ENCODE measurements around the gene QPRT.
"Not testable (repeated sequence)": the region's sequence is repeated elsewhere in the genome, so short reads cannot be mapped to it uniquely, and the experiment has no call there.

The QPRT gene

GRCh38 chr16:29694384-29695195 is 15.6 kb downstream of the QPRT start:
- no peak for FAIRE-seq

GRCh38 chr16:29695675-29696074 is 16.7 kb downstream of the QPRT start:
- FAIRE-seq: not testable (repeated sequence)

- no peak for FAIRE-seq
These were observed 17.9 kb downstream of the QPRT start for GRCh38 chr16:29696881-29697331.

GRCh38 chr16:29697391-29697790 is 18.4 kb downstream of the QPRT start:
- FAIRE-seq: no peak

- FAIRE-seq: no peak
These were observed 19.1 kb downstream of the QPRT start for GRCh38 chr16:29698042-29698441.

GRCh38 chr16:29698484-29699323 is 19.7 kb downstream of the QPRT start:
- no peak for FAIRE-seq

GRCh38 chr16:29699324-29700219 is 20.6 kb downstream of the QPRT start:
- FAIRE-seq: no peak

GRCh38 chr16:29700253-29700987 is 21.4 kb downstream of the QPRT start:
- no peak for FAIRE-seq

GRCh38 chr16:29701214-29701555 is 22.2 kb downstream of the QPRT start:
- FAIRE-seq: no peak

GRCh38 chr16:29702269-29702668 is 23.3 kb downstream of the QPRT start:
- FAIRE-seq: no peak

GRCh38 chr16:29705030-29705429 is 26.1 kb downstream of the QPRT start:
- FAIRE-seq: no peak

GRCh38 chr16:29707160-29707559 is 28.2 kb downstream of the QPRT start:
- not testable (repeated sequence) for FAIRE-seq

GRCh38 chr16:29708917-29709600 is 30.1 kb downstream of the QPRT start:
- no peak for FAIRE-seq

GRCh38 chr16:29709657-29710056 is 30.7 kb downstream of the QPRT start:
- not testable (repeated sequence) for FAIRE-seq

GRCh38 chr16:29710227-29711219 is 31.5 kb downstream of the QPRT start:
- no peak for FAIRE-seq

- FAIRE-seq: no peak
These were observed 33.8 kb downstream of the QPRT start for GRCh38 chr16:29712809-29713208.

GRCh38 chr16:29714396-29714795 is 35.4 kb downstream of the QPRT start:
- no peak for FAIRE-seq

- FAIRE-seq: no peak
These were observed 36.0 kb downstream of the QPRT start for GRCh38 chr16:29714972-29715371.

- no peak for FAIRE-seq
These were observed 38.1 kb downstream of the QPRT start for GRCh38 chr16:29717113-29717512.

- FAIRE-seq: no peak
These were observed 40.1 kb downstream of the QPRT start for GRCh38 chr16:29719063-29719462.
